GM12878 (cell line): ENCODE data around the gene SSR2. TPM values are rescaled to one million over a fixed set of nuclear protein-coding genes. Genes with fewer than 3 reads are reported as not detected.

Experiments
- ATAC-seq: fragments of 200-7000 bp; cut with Tn5 transposase; 3 replicates; pipeline ENCODE4 v1.9.1; 2020; ENCODE audit warnings: mild to moderate bottlenecking, moderate library complexity
- BruUV-seq: library from RNA; stranded (reverse); fragments of 400-500 nt; replicated peaks from 2 replicates; lab custom pipeline; 2021; lab: Mats Ljungman, UMichigan
- CTCF ChIA-PET: fragments of 300-600 bp; sonication (Branson Sonifier 250); formaldehyde crosslinking; extraction: SDS; loops from one replicate; lab custom pipeline; 2021; ENCODE audit warnings: inconsistent platforms; lab: Yijun Ruan, JAX
- POLR2A ChIA-PET: fragments of 350-600 bp; formaldehyde crosslinking; extraction: SDS; loops from one replicate; lab custom pipeline; 2021; ENCODE audit warnings: inconsistent platforms; lab: Charles Lee
- RAD21 ChIA-PET: fragments of 300-600 bp; sonication (Branson Sonifier 250); formaldehyde crosslinking; loops from one replicate; lab custom pipeline; 2023; ENCODE audit warnings: antibody characterized with exemption; ENCODE audit not compliant: unreplicated experiment; lab: Charles Lee
- SMC1A ChIA-PET: fragments of 300-600 bp; sonication (Branson Sonifier 250); formaldehyde crosslinking; loops from one replicate; lab custom pipeline; 2023; ENCODE audit not compliant: unreplicated experiment, uncharacterized antibody; lab: Charles Lee
- DNase-seq: peaks from one replicate; pipeline ENCODE4 v3.0.0-alpha.2; 2011; ENCODE audit warnings: low read depth, low spot score
- FAIRE-seq: peaks from 3 replicates; lab custom pipeline; 2011; peaks lifted over from hg19 to GRCh38; lab: Jason Lieb, UNC
- H2AFZ ChIP-seq: 2 replicates; pipeline ENCODE4 v1.6.0; 2011; ENCODE audit warnings: low read depth, low read length, control low read depth; ENCODE audit not compliant: control insufficient read depth
- H3K27ac ChIP-seq: 2 replicates; pipeline ENCODE4 v1.5.1; 2011; ENCODE audit warnings: control low read depth; ENCODE audit not compliant: control insufficient read depth, insufficient read depth
- H3K27me3 ChIP-seq, 2 experiments: replicated peaks in 1 of 2; 2 replicates each; pipeline versions ENCODE4 v1.6.0 to v1.6.1; 2011; ENCODE audit warnings: low read length in 1 of 2; ENCODE audit not compliant: control insufficient read depth in 2 of 2, insufficient read depth in 2 of 2
- H3K36me3 ChIP-seq, 2 experiments: 2 replicates each; pipeline ENCODE4 v1.5.1; 2011; ENCODE audit warnings: low read length in 1 of 2; ENCODE audit not compliant: control insufficient read depth in 2 of 2, insufficient read depth in 2 of 2
- H3K4me1 ChIP-seq: 2 replicates; pipeline ENCODE4 v1.6.1; 2011; ENCODE audit warnings: mild to moderate bottlenecking, low read length, moderate library complexity, mixed read lengths; ENCODE audit not compliant: control insufficient read depth, insufficient read depth
- H3K4me2 ChIP-seq: 2 replicates; pipeline ENCODE4 v1.6.0; 2011; ENCODE audit warnings: control low read depth; ENCODE audit not compliant: control insufficient read depth, insufficient read depth
- H3K4me3 ChIP-seq: fragments of 200-600 bp; sonication (generic); 2 replicates; pipeline ENCODE4 v1.5.1; 2016
- H3K79me2 ChIP-seq: 2 replicates; pipeline ENCODE4 v1.6.0; 2011; ENCODE audit warnings: low read length; ENCODE audit not compliant: control insufficient read depth, insufficient read depth
- H3K9ac ChIP-seq: 2 replicates; pipeline ENCODE4 v1.8.0; 2011; ENCODE audit warnings: low read length, control low read depth, mixed read lengths; ENCODE audit not compliant: control insufficient read depth, insufficient read depth
- H3K9me3 ChIP-seq: replicated peaks from 3 replicates; pipeline ENCODE4 v1.5.1; 2011; ENCODE audit warnings: mild to moderate bottlenecking, low read length; ENCODE audit not compliant: control insufficient read depth, insufficient read depth
- H4K20me1 ChIP-seq: 2 replicates; pipeline ENCODE4 v1.6.0; 2011; ENCODE audit not compliant: control insufficient read depth, insufficient read depth
- HDAC6 ChIP-seq: fragments of 200-600 bp; sonication (generic); IDR thresholded peaks from one replicate; pipeline ENCODE4 v1.8.0; 2017; ENCODE audit warnings: antibody characterized with exemption; ENCODE audit not compliant: unreplicated experiment
- JUND ChIP-seq: IDR thresholded peaks from 2 replicates; pipeline ENCODE4 v1.6.1; 2012; ENCODE audit warnings: low read depth, mild to moderate bottlenecking, low read length, improper control_type of control experiment, moderate library complexity
- KLF5 ChIP-seq: fragments of 450-650 bp; IDR thresholded peaks from 2 replicates; pipeline ENCODE4 v1.6.1; 2014; ENCODE audit warnings: mild to moderate bottlenecking; ENCODE audit not compliant: partially characterized antibody
- MTA2 ChIP-seq: fragments of 450-650 bp; IDR thresholded peaks from 2 replicates; pipeline ENCODE4 v1.6.1; 2016; ENCODE audit warnings: low read depth, mild to moderate bottlenecking, moderate library complexity
- NR2C2 ChIP-seq: IDR thresholded peaks from 2 replicates; pipeline ENCODE4 v1.6.1; 2011; ENCODE audit warnings: borderline replicate concordance, low read depth; ENCODE audit not compliant: control insufficient read depth, insufficient read length
- NR2F1 ChIP-seq: fragments of 450-650 bp; conservative IDR thresholded peaks from 2 replicates; pipeline ENCODE4 v1.6.1; 2017; ENCODE audit warnings: mild to moderate bottlenecking
- PKNOX1 ChIP-seq: fragments of 450-650 bp; IDR thresholded peaks from 2 replicates; pipeline ENCODE4 v1.6.1; 2016; ENCODE audit warnings: mild to moderate bottlenecking
- POLR2AphosphoS2 ChIP-seq: IDR thresholded peaks from 2 replicates; pipeline ENCODE4 v1.6.1; 2011; ENCODE audit warnings: low read depth, mild to moderate bottlenecking, low read length, improper control_type of control experiment, moderate library complexity
- TBL1XR1 ChIP-seq: IDR thresholded peaks from 2 replicates; pipeline ENCODE4 v1.6.1; 2012; ENCODE audit warnings: low read depth, low read length, improper control_type of control experiment
- TCF7 ChIP-seq: IDR thresholded peaks from 2 replicates; pipeline ENCODE4 v1.6.1; 2014; ENCODE audit warnings: antibody characterized with exemption, borderline replicate concordance
- ZNF24 ChIP-seq: fragments of 450-650 bp; IDR thresholded peaks from 2 replicates; pipeline ENCODE4 v1.6.1; 2017; ENCODE audit warnings: antibody characterized with exemption, mild to moderate bottlenecking
- ZNF622 ChIP-seq: fragments of 450-650 bp; IDR thresholded peaks from 2 replicates; pipeline ENCODE4 v1.6.1; 2017; ENCODE audit warnings: mild to moderate bottlenecking, inconsistent platforms
- WGBS: methylation state at CpG from one replicate; pipeline ENCODE4 v1.1.6; 2016; ENCODE audit warnings: low lambda C conversion rate; ENCODE audit not compliant: insufficient replicate concordance, insufficient coverage; ENCODE audit errors: missing lambda C conversion rate; 5-methylcytosine and 5-hydroxymethylcytosine counted together
- in situ Hi-C: fragments of 300-500 bp; cut with MboI; formaldehyde crosslinking; loops from 9 replicates; pipeline ENCODE4 v1.14.3; 2018; ENCODE audit warnings: mixed read lengths
- intact Hi-C: fragments of 100-400 bp; cut with micrococcal nuclease; formaldehyde crosslinking; loops from one replicate; pipeline ENCODE4 v1.14.2; 2022; ENCODE audit not compliant: unreplicated experiment
- polyA plus RNA-seq, 11 experiments: library from polyadenylated mRNA; depleted of rRNA in 4 of 11; unstranded in 6 of 11; stranded (reverse) in 5 of 11; fragments of >200 nt; fragmentation: Nextera tagmentation in 4 of 11; fragmentation: Illumina TruSeq in 1 of 11; extraction: Ambion mirVana in 4 of 11; extraction: Trizol in 1 of 11; gene quantifications; 1 replicate in 1 of 11; 2 replicates in 10 of 11; pipeline versions ENCODE4 v1.2.1 to v1.2.3, GENCODE V29; 2011 to 2016; ENCODE audit warnings: inconsistent platforms in 2 of 11, missing spikeins in 2 of 11, low read depth in 1 of 11
- total RNA-seq, 4 experiments: library from RNA; depleted of rRNA in 3 of 4; stranded (reverse); fragments of >200 nt in 3 of 4; fragmentation: Illumina TruSeq in 1 of 4; extraction: Trizol in 1 of 4; gene quantifications; 2 replicates each; pipeline versions ENCODE4 v1.2.1 to v1.2.3, GENCODE V29; 2013 to 2021
- TF ChIP-seq, protein P1 (sequence below): fragments of 450-650 bp; IDR thresholded peaks from 2 replicates; pipeline ENCODE4 v1.6.1; 2014; ENCODE audit warnings: mild to moderate bottlenecking

SSR2 gene
- total and polyA plus RNA-seq, 10 of the 15 experiments (the other 5 are each of a cell fraction or from before 2014, with no cell fraction given): 207 to 553 (median 315) TPM

DNA sequence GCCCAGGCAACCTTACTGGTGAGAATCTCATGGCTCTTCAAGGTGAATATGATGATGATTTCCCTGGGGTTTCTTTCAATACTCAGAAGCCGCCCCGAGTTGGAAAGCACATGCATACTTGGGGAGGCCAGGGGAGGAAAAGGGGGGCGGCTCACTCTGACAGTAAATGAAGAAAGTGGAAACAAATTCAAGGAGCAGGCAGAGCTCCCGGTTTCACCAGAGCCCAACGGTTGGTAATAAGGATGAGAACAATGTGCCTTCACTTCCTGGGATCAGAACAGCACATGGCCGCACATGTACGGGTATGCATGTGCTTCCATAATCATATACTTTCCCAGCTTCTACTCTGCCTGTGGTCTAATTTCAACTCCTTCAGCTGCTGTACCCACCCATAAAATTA, 38.6 kb downstream of the SSR2 start:
- peak overlapping the region; percentile 63 for H3K4me2 ChIP-seq
- H4K20me1 ChIP-seq: no peaks in the 10 kb centered on the region
- peaks cover 47% of the 10 kb centered on the region for H3K79me2 ChIP-seq
- SMC1A ChIA-PET: interaction anchor here (2.5 to 16.7 kb wide), 6 partner anchors 8 to 48 kb away, joined by 15 to 229 read pairs (median 84); partner anchors contain the start of genes KHDC4 and RXFP4
- H3K27me3 ChIP-seq: no peaks in the 10 kb centered on the region
- no peak overlapping the region for H2AFZ ChIP-seq
- no TSS peak for BruUV-seq
- TF ChIP-seq TCF7: no peak
- no peak for TF ChIP-seq JUND
- no peak for TF ChIP-seq POLR2AphosphoS2
- no peak for TF ChIP-seq PKNOX1
- TF ChIP-seq NR2F1: no peak
- TF ChIP-seq, protein P1, sequence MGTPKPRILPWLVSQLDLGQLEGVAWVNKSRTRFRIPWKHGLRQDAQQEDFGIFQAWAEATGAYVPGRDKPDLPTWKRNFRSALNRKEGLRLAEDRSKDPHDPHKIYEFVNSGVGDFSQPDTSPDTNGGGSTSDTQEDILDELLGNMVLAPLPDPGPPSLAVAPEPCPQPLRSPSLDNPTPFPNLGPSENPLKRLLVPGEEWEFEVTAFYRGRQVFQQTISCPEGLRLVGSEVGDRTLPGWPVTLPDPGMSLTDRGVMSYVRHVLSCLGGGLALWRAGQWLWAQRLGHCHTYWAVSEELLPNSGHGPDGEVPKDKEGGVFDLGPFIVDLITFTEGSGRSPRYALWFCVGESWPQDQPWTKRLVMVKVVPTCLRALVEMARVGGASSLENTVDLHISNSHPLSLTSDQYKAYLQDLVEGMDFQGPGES: no peak
- TF ChIP-seq NR2C2: no peak
- TF ChIP-seq ZNF622: no peak
- TF ChIP-seq HDAC6: no peak
- no peak for TF ChIP-seq TBL1XR1
- no peak for TF ChIP-seq MTA2
- TF ChIP-seq KLF5: no peak
- TF ChIP-seq ZNF24: no peak
- TF ChIP-seq, all 136 proteins: peak for 0
- H3K36me3 ChIP-seq: no peaks in the 10 kb centered on the region
- peaks cover 26% of the 10 kb centered on the region for H3K4me1 ChIP-seq
- CTCF ChIA-PET: interaction anchor here (0.9 to 14.7 kb wide), 10 partner anchors 15 to 84 kb away, joined by 3 to 227 read pairs (median 14); partner anchors contain the start of genes KHDC4 and RXFP4
- RAD21 ChIA-PET: interaction anchor here (2.4 to 14.4 kb wide), 7 partner anchors 8 to 123 kb away, joined by 7 to 214 read pairs (median 49); partner anchors contain the start of genes KHDC4, RXFP4 and SYT11
- no peak overlapping the region for H3K9ac ChIP-seq
- in situ Hi-C loops: no loop called here
- POLR2A ChIA-PET: interaction anchor here (0.6 to 14.9 kb wide), 6 partner anchors 9 to 83 kb away, joined by 4 to 273 read pairs (median 43); partner anchors contain the start of genes KHDC4 and RXFP4
- DNase-seq: no peak
- FAIRE-seq: no peak
- intact Hi-C loops: no loop called here
- no peak for ATAC-seq
- H3K27ac ChIP-seq: peak overlapping the region; percentile 97; the same call in 1 of the 2 replicates
- 43% methylated on average over 7 of the region's 7 CpGs for WGBS
- no peaks in the 10 kb centered on the region for H3K9me3 ChIP-seq
- H3K4me3 ChIP-seq: peak overlapping the region; percentile 100; the same call in 1 of the 2 replicates
